PFSK-1 (cell line): Measurements from ENCODE around the gene PCBP1.

Experiments
- FOXP2 ChIP-seq: optimal IDR thresholded peaks from 2 replicates; pipeline ENCODE3; 2011; ENCODE audit warnings: borderline replicate concordance, control low read depth, inconsistent platforms; ENCODE audit not compliant: insufficient read depth; ENCODE audit errors: extremely low read length, extremely low read depth
- POLR2AphosphoS5 ChIP-seq: IDR thresholded peaks from 2 replicates; pipeline ENCODE4 v1.6.1; 2012; ENCODE audit warnings: low read depth, mild to moderate bottlenecking, control low read depth, low read length, moderate library complexity
- REST ChIP-seq, 2 experiments: IDR thresholded peaks; 2 replicates each; pipeline versions ENCODE4 v1.6.1 to v1.8.0; 2011 to 2012; ENCODE audit warnings: low read depth in 2 of 2, low read length in 2 of 2, control low read depth in 1 of 2, inconsistent platforms in 1 of 2, mild to moderate bottlenecking in 1 of 2, moderate library complexity in 1 of 2; ENCODE audit not compliant: insufficient read depth in 1 of 2
- SIN3A ChIP-seq: IDR thresholded peaks from 2 replicates; pipeline ENCODE4 v1.6.1; 2012; ENCODE audit warnings: mild to moderate bottlenecking, low read length, moderate library complexity, borderline replicate concordance; ENCODE audit not compliant: insufficient read depth
- TAF1 ChIP-seq: IDR thresholded peaks from 2 replicates; pipeline ENCODE4 v1.6.1; 2012; ENCODE audit warnings: low read length, control low read depth, borderline replicate concordance; ENCODE audit not compliant: insufficient read depth

The PCBP1 gene

GRCh38 chr2:70115646-70116442 is 28.6 kb downstream of the PCBP1 start:
- TF ChIP-seq SIN3A (no peak), REST (IDR thresholded peaks at IDR 0.05; ENCODE audit: insufficient read depth in 1 of 2, low read depth in 2 of 2, low read length in 2 of 2) (no peak), FOXP2 (no peak), TAF1 (no peak), POLR2AphosphoS5 (no peak)

DNA sequence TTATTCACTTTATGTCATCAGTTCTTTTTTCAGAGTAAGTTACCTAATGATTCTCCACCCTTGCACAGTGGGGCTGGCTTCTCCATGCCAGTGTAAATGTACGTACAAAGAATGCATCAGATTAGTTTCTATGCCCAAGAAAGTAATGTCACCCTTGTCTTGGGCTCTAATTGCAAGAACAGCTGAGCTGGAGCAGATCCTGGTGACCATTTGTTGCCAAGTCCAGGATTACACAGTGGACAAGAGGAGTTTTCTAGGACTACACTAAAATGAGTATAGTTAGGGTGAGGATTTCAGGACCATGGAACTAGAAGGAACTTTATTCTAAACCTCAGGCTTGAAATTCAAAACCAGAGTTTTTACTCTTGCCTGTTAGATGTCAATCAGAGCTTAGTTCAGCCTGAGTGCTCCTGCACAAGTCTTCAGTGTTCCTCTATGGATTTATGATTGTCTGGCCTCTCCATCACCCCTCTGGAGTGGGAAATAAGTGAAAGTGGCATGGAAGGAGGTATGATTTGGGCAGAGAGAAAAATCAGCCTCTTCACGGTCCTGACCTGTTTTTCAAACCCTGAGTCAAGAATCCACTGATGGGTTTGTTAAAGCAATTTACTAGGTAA is 29.8 kb downstream of the PCBP1 start:
- TF ChIP-seq POLR2AphosphoS5 (no peak), FOXP2 (no peak), REST (IDR thresholded peaks at IDR 0.05; ENCODE audit: insufficient read depth in 1 of 2, low read depth in 2 of 2, low read length in 2 of 2) (no peak), SIN3A (no peak), TAF1 (no peak)

GRCh38 chr2:70118798-70119454 is 31.6 kb downstream of the PCBP1 start:
- TF ChIP-seq POLR2AphosphoS5 (peak; percentile 47; the same call in 1 of the 2 replicates), TAF1 (0 out of 2 replicates have a peak, but pooled peaks have one; percentile 63), FOXP2 (no peak)

GRCh38 chr2:70121627-70122372 is 34.5 kb downstream of the PCBP1 start:
- TF ChIP-seq REST (IDR thresholded peaks at IDR 0.05; ENCODE audit: insufficient read depth in 1 of 2, low read depth in 2 of 2, low read length in 2 of 2) (no peak), POLR2AphosphoS5 (no peak), SIN3A (no peak), TAF1 (no peak), FOXP2 (no peak)

DNA sequence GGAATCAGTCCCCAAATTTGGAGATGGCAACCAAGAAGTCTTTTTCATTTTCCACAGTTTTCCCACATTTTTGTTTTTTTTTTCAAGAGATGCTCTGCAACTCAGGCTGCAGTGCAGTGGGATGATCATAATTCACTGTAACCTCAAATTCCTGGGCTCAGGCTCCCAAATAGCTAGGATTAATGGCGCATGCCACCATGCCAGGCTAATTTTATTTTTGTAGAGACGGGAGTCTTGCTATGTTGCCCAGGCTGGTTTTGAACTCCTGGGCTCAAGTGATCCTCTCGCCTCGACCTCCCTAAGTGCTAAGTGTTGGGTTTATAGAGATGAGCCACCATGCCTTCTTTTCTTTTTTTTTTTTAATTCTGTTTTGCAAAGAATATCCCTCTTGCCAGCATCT is 35.2 kb downstream of the PCBP1 start:
- TF ChIP-seq FOXP2 = no peak
- no peak for TF ChIP-seq REST (IDR thresholded peaks at IDR 0.05; ENCODE audit: insufficient read depth in 1 of 2, low read depth in 2 of 2, low read length in 2 of 2)
- TF ChIP-seq SIN3A = no peak
- TF ChIP-seq TAF1 = no peak
- TF ChIP-seq POLR2AphosphoS5 = no peak
